Nephron (organoid): ENCODE measurements around the gene MON2.

ENCODE experiments used
- H3K27ac Mint-ChIP-seq, 3 experiments: 2 replicates each; pipeline ENCODE4 v1.8.0; 2020; ENCODE audit warnings: mixed read lengths in 3 of 3, mild to moderate bottlenecking in 2 of 3, moderate library complexity in 1 of 3
- H3K27me3 Mint-ChIP-seq: 2 replicates; pipeline ENCODE4 v1.8.0; 2021; ENCODE audit warnings: low read depth, mild to moderate bottlenecking, moderate library complexity, mixed read lengths
- H3K36me3 Mint-ChIP-seq: 2 replicates; pipeline ENCODE4 v1.8.0; 2020; ENCODE audit warnings: low read depth, mixed read lengths
- H3K4me1 Mint-ChIP-seq: 2 replicates; pipeline ENCODE4 v1.8.0; 2020; ENCODE audit warnings: mixed read lengths
- H3K4me3 Mint-ChIP-seq, 3 experiments: 2 replicates each; pipeline ENCODE4 v1.8.0; 2020; ENCODE audit warnings: mild to moderate bottlenecking in 3 of 3, mixed read lengths in 3 of 3, moderate library complexity in 2 of 3
- H3K9me3 Mint-ChIP-seq: 2 replicates; pipeline ENCODE4 v1.8.0; 2020; ENCODE audit warnings: mixed read lengths
- TF ChIP-seq, protein P1 (sequence below), 3 experiments: fragments of 200-600 bp; sonication (generic); IDR thresholded peaks; one replicate each; pipeline ENCODE4 v1.5.0; 2021; ENCODE audit warnings: antibody characterized with exemption in 3 of 3; ENCODE audit not compliant: unreplicated experiment in 3 of 3

MON2 gene

DNA sequence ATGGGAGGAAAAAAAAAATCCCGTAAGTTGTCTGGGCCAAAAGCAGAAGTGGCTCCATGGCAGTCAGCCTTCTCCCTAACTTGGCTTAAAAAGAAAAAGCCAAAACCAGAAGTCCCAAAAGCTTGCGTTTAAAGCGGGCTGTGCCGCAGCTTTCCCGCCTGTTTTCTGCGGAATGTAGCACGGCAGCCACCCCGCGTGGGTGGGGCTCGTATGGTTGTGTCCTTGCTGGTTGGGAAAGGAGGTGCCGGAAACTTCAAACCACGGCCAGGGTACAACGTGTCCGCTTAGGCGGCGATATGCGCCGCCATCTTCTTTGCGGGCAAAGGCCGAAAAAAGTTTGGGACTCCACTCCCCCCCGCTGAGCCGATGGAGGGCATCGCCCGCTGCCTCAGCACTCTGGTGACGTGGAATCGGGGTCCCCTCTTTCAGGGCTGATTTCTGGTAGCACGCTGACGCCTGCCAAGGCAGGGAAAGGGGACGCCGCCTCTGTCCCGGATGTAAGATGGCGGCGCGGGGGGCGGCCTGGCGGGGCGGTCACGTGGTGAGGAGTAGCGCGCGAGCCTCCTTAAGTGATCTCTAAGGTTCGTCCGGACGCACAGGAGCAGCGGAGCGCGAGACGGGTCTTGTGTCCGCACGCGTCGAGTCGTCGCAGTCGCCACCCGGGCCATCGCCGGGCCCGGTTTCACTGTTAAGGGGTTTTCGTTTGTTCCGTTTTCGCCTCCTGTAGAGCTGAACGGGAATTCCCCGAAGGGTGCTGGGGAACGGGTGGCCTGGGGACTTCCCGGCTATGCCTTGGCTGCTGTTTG is 135.8 kb downstream of the MON2 start:
- Mint-ChIP-seq H3K27ac (peak overlapping the region; percentile 100), H3K27me3 (no peaks in the 10 kb centered on the region), H3K4me1 (peaks cover 36% of the 10 kb centered on the region), H3K4me3 (peak overlapping the region; percentile 91 to 96 (median 96)), H3K9me3 (no peaks in the 10 kb centered on the region), H3K36me3 (no peaks in the 10 kb centered on the region)
- TF ChIP-seq, protein P1, sequence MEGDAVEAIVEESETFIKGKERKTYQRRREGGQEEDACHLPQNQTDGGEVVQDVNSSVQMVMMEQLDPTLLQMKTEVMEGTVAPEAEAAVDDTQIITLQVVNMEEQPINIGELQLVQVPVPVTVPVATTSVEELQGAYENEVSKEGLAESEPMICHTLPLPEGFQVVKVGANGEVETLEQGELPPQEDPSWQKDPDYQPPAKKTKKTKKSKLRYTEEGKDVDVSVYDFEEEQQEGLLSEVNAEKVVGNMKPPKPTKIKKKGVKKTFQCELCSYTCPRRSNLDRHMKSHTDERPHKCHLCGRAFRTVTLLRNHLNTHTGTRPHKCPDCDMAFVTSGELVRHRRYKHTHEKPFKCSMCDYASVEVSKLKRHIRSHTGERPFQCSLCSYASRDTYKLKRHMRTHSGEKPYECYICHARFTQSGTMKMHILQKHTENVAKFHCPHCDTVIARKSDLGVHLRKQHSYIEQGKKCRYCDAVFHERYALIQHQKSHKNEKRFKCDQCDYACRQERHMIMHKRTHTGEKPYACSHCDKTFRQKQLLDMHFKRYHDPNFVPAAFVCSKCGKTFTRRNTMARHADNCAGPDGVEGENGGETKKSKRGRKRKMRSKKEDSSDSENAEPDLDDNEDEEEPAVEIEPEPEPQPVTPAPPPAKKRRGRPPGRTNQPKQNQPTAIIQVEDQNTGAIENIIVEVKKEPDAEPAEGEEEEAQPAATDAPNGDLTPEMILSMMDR (IDR thresholded peaks at IDR 0.05; ENCODE audit: unreplicated experiment in 3 of 3) = no peak

DNA sequence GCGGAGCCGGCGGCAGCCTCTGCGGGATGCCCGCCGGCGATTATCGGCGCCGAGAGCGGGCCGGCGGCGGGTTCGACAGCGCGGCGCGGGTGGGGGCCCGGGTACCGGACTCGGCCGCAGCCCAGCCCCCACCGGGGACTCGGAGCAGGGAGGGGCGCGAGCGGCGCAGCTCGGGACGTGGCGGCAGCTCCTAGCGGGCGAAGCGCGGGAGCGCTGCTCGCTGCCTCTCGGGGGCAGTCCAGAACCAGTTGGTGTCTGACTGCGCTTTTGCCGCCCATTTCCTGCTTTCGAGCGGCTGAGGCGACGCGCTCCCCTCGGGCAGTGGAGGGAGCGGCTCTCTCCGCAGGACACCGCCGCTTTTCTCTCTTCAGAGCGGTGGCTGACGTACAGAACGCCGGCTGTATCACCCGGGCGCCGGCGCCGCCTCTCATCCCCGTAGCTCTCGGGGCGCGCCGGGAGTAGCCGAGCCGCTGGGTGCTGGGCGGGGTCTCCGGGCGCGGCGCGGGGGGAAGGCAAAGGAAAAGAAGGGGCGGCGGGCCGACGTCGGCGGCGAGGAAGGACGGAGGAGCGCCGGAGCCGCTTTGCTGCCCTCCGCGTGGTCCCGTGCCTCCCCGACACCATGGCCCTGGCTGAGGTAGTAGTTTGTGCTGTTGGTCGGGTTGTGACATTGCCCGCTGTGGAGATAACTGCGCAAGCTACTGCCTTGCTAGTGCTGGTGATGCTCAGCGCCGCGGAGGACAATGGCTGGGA is 136.6 kb downstream of the MON2 start:
- no peaks in the 10 kb centered on the region for H3K27me3 Mint-ChIP-seq
- TF ChIP-seq, protein P1 (IDR thresholded peaks at IDR 0.05; ENCODE audit: unreplicated experiment in 3 of 3) = peak; percentile 51 to 58 (median 55)
- H3K9me3 Mint-ChIP-seq = no peaks in the 10 kb centered on the region
- H3K4me3 Mint-ChIP-seq = peak overlapping the region; percentile 91 to 98 (median 97)
- H3K4me1 Mint-ChIP-seq = peaks cover 36% of the 10 kb centered on the region
- peak overlapping the region; percentile 100 for H3K27ac Mint-ChIP-seq
- no peaks in the 10 kb centered on the region for H3K36me3 Mint-ChIP-seq

DNA sequence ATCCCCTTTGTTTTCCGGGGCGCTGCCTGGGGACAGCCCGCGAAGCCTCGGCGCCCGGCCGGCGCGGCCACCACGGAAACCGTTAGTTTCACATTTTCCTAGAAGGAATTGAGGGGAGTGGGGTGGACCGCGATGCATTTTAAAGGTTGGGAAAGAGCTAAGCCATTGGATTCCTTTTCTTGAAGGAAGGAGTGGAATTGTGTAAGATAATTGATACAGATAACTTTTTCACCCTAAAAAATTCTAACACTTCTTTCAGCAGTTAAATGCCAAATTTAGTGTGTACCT is 137.1 kb downstream of the MON2 start:
- Mint-ChIP-seq H3K4me3 (peak overlapping the region; percentile 91 to 98 (median 97)), H3K27ac (peak overlapping the region; percentile 95 to 100 (median 100)), H3K9me3 (no peaks in the 10 kb centered on the region), H3K27me3 (no peaks in the 10 kb centered on the region), H3K36me3 (peaks cover under 1% of the 10 kb centered on the region), H3K4me1 (peaks cover 36% of the 10 kb centered on the region)
- TF ChIP-seq, protein P1 (IDR thresholded peaks at IDR 0.05; ENCODE audit: unreplicated experiment in 3 of 3) = no peak

DNA sequence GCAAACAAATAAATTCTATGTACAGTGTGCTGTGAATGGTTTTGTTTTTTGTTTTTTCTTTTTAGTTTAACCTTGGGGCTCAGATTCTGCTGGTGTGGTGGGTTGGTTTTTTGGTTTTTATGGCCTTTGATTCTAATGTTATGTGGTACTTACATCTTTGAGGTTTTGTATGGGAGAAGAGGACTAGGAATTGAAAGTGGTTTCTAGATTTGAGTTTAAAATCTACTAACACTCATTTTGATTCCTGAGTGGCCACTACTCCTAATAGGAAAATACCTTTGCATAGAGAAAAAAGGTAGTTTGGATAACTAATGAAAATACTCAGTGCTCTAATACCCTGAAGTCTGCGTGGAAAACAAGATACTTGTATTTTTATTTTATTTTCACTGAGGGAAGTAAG is 137.7 kb downstream of the MON2 start:
- H3K27me3 Mint-ChIP-seq = no peaks in the 10 kb centered on the region
- peak overlapping the region; percentile 95 to 100 (median 100) for H3K27ac Mint-ChIP-seq
- TF ChIP-seq, protein P1 (IDR thresholded peaks at IDR 0.05; ENCODE audit: unreplicated experiment in 3 of 3) = no peak
- H3K4me1 Mint-ChIP-seq = peaks cover 36% of the 10 kb centered on the region
- H3K36me3 Mint-ChIP-seq = peaks cover 5% of the 10 kb centered on the region
- H3K9me3 Mint-ChIP-seq = no peaks in the 10 kb centered on the region
- H3K4me3 Mint-ChIP-seq = peak overlapping the region; percentile 91 to 98 (median 97)

DNA sequence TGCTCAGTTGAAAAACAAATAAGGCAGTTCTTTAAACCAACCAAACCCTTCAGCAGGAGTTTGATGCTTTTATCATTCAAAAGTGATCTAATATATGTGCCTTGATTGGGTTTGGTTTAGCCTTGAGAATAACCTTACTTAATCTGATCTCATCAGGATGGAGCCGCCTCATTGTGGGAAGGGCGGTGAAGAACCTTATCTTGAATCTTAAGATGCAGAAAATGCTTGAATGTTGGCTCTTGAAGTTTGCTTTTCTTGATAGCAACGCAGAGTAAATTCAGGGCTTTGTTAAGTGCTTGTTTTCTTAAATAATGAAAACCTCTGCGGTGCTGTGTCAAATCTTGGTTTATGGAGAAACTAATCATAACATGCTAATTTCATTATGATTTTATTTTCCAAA is 138.2 kb downstream of the MON2 start:
- H3K9me3 Mint-ChIP-seq = no peaks in the 10 kb centered on the region
- H3K4me1 Mint-ChIP-seq = peaks cover 36% of the 10 kb centered on the region
- TF ChIP-seq, protein P1 (IDR thresholded peaks at IDR 0.05; ENCODE audit: unreplicated experiment in 3 of 3) = no peak
- no peaks in the 10 kb centered on the region for H3K27me3 Mint-ChIP-seq
- H3K27ac Mint-ChIP-seq = peak overlapping the region; percentile 95 to 100 (median 100)
- H3K36me3 Mint-ChIP-seq = peaks cover 5% of the 10 kb centered on the region
- H3K4me3 Mint-ChIP-seq = peak overlapping the region; percentile 91 to 98 (median 97)
